ENCODE measurements around the gene OPRM1. TPM values are rescaled to one million over a fixed set of nuclear protein-coding genes. Genes with fewer than 3 reads are reported as not detected.

OPRM1 gene
- total RNA-seq, 5 donors from 2014 or later (not counting 1 experiment from before 2014, with no cell fraction given), result not detected

- POLR2A ChIA-PET, result no interaction called here
- DNase-seq, result no peak
- WGBS (ENCODE audit: insufficient coverage), result 81% methylated on average over 2 of the region's 2 CpGs
These were observed 101.7 kb downstream of the OPRM1 start for GRCh38 chr6:154140743-154141142.

GRCh38 chr6:154143753-154144152, 104.7 kb downstream of the OPRM1 start:
- Mint-ChIP-seq H3K9me3 (no peaks in the 10 kb centered on the region), H3K27ac (no peak overlapping the region), H3K4me3 (no peak overlapping the region), H3K27me3 (peaks cover 0 to 16% of the 10 kb centered on the region in 2 donors), H3K4me1 (peaks cover 0 to 6% (median 5%) of the 10 kb centered on the region in 3 donors), H3K36me3 (no peaks in the 10 kb centered on the region)
- POLR2A ChIA-PET, result no interaction called here
- no peak for DNase-seq
- no CpG with 5 or more reads among the region's 1 CpG for WGBS (ENCODE audit: insufficient coverage)
- ATAC-seq (replicated peaks in 1 of 4), result no peak
- CTCF ChIA-PET, result interaction anchor here in 1 of 2 donors (1.0 kb wide), 1 partner anchor 14 kb away, joined by 3 read pairs; no protein-coding TSS in a partner anchor
- Histone ChIP-seq H3K36me3 (ENCODE audit: control insufficient read depth in 2 of 2, extremely low read depth in 1 of 2, insufficient read depth in 1 of 2, low read length in 1 of 2) (no peaks in the 10 kb centered on the region), H3K9me3 (no peaks in the 10 kb centered on the region), H3K27ac (ENCODE audit: low read length) (no peak overlapping the region), H3K4me1 (ENCODE audit: control insufficient read depth in 1 of 2, extremely low read depth in 1 of 2, insufficient read depth in 2 of 2, low read length in 2 of 2) (no peaks in the 10 kb centered on the region), H3K27me3 (replicated peaks in 1 of 2; ENCODE audit: control insufficient read depth in 2 of 2, extremely low read depth in 1 of 2, insufficient read depth in 2 of 2, low read length in 1 of 2) (no peaks in the 10 kb centered on the region), H3K4me3 (ENCODE audit: control insufficient read depth in 1 of 2, extremely low read depth in 1 of 2, low read length in 1 of 2) (no peak overlapping the region)

More at GRCh38 chr6:154140743-154141142, 101.7 kb downstream of the OPRM1 start:
- no peaks in the 10 kb centered on the region for H3K4me1 ChIP-seq (ENCODE audit: control insufficient read depth in 1 of 2, extremely low read depth in 1 of 2, insufficient read depth in 2 of 2, low read length in 2 of 2)
- H3K36me3 ChIP-seq (ENCODE audit: control insufficient read depth in 2 of 2, extremely low read depth in 1 of 2, insufficient read depth in 1 of 2, low read length in 1 of 2), result no peaks in the 10 kb centered on the region
- Mint-ChIP-seq H3K27me3 (peaks cover 4 to 16% of the 10 kb centered on the region in 2 donors), H3K4me1 (peaks cover 0 to 6% (median 5%) of the 10 kb centered on the region in 3 donors), H3K4me3 (no peak overlapping the region), H3K27ac (no peak overlapping the region), H3K9me3 (no peaks in the 10 kb centered on the region), H3K36me3 (no peaks in the 10 kb centered on the region)
- CTCF ChIA-PET, result interaction anchor here in 1 of 2 donors (0.6 kb wide), 1 partner anchor 545 kb away, joined by 6 read pairs; no protein-coding TSS in a partner anchor
- H3K27ac ChIP-seq (ENCODE audit: low read length), result no peak overlapping the region
- ATAC-seq (replicated peaks in 1 of 4), result no peak
- H3K27me3 ChIP-seq (replicated peaks in 1 of 2; ENCODE audit: control insufficient read depth in 2 of 2, extremely low read depth in 1 of 2, insufficient read depth in 2 of 2, low read length in 1 of 2), result no peaks in the 10 kb centered on the region
- no peaks in the 10 kb centered on the region for H3K9me3 ChIP-seq
- H3K4me3 ChIP-seq (ENCODE audit: control insufficient read depth in 1 of 2, extremely low read depth in 1 of 2, low read length in 1 of 2), result no peak overlapping the region

GRCh38 chr6:154154389-154154967, 115.4 kb downstream of the OPRM1 start:
- no peak overlapping the region for H3K4me3 ChIP-seq (ENCODE audit: control insufficient read depth in 1 of 2, extremely low read depth in 1 of 2, low read length in 1 of 2)
- DNase-seq (peak in 34 of 35 experiments; percentile 29 to 89 (median 58)), ATAC-seq (replicated peaks in 1 of 4) (peak in 1 of 4 experiments; percentile 28)
- H3K4me1 ChIP-seq (ENCODE audit: control insufficient read depth in 1 of 2, extremely low read depth in 1 of 2, insufficient read depth in 2 of 2, low read length in 2 of 2), result peaks cover 22 to 29% of the 10 kb centered on the region in 2 experiments
- no peak overlapping the region for H3K4me3 Mint-ChIP-seq
- 100% methylated on average over 1 of the region's 6 CpGs for WGBS (ENCODE audit: insufficient coverage)
- POLR2A ChIA-PET, result interaction anchor here (0.6 to 0.8 kb wide), 2 partner anchors 10 to 94 kb away, joined by 3 to 4 read pairs; no protein-coding TSS in a partner anchor
- peak overlapping the region; percentile 65 to 97 for H3K27ac Mint-ChIP-seq
- peaks cover 0 to 8% of the 10 kb centered on the region in 2 donors for H3K36me3 ChIP-seq (ENCODE audit: control insufficient read depth in 2 of 2, extremely low read depth in 1 of 2, insufficient read depth in 1 of 2, low read length in 1 of 2)
- H3K27me3 Mint-ChIP-seq, result no peaks in the 10 kb centered on the region
- H3K36me3 Mint-ChIP-seq, result peaks cover 8% of the 10 kb centered on the region
- H3K27ac ChIP-seq (ENCODE audit: low read length), result peak overlapping the region; percentile 84
- no peaks in the 10 kb centered on the region for H3K9me3 ChIP-seq
- H3K9me3 Mint-ChIP-seq, result no peaks in the 10 kb centered on the region
- H3K4me1 Mint-ChIP-seq, result peaks cover 49 to 54% (median 53%) of the 10 kb centered on the region in 3 donors
- H3K27me3 ChIP-seq (replicated peaks in 1 of 2; ENCODE audit: control insufficient read depth in 2 of 2, extremely low read depth in 1 of 2, insufficient read depth in 2 of 2, low read length in 1 of 2), result no peaks in the 10 kb centered on the region
- CTCF ChIA-PET, result interaction anchor here (0.6 to 3.7 kb wide), 16 partner anchors 15 to 683 kb away, joined by 3 to 62 read pairs (median 6); no protein-coding TSS in a partner anchor

DNA sequence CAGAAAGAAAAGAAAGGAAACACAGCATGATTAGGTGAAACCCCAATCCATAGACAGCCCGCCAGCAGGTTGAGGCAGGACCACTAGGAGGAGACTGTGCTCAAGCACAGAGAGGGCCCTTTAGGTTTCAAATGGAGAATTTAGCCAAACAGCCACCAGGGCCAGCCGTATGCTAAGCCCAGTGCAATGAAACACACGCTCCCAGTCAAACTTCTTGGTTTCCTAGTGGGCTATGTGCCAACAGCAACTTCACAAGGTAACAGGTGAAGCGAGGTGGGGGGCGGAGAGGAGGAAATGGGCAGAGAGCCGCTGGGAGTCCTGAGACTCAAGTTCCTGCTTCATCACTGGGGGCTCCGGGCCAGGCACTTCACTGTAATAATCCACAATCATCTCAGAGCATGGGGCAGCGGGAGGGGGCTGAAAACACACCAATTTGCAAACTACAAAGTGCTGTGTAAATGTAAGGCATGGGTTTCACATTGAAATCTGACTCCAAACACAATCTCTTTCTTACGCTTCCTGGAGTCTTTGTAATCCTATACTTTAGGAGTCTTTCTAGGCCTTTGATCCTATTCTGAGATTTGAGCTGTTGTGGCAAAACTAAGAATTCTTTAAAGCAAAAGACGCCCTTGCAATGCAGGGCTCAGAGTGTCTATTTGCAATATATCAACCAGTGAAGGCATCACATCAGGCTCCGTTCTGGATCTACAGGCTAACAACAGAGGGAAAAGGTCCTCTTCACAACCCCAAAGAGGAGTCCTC, 117.3 kb downstream of the OPRM1 start:
- Mint-ChIP-seq H3K27ac (peak overlapping the region; percentile 95 to 97), H3K36me3 (peaks cover 20% of the 10 kb centered on the region), H3K4me3 (peak overlapping the region; percentile 69 to 80 (median 76)), H3K27me3 (no peaks in the 10 kb centered on the region), H3K4me1 (peaks cover 53 to 62% (median 60%) of the 10 kb centered on the region in 3 donors), H3K9me3 (no peaks in the 10 kb centered on the region)
- peaks cover 22 to 32% of the 10 kb centered on the region in 2 experiments for H3K4me1 ChIP-seq (ENCODE audit: control insufficient read depth in 1 of 2, extremely low read depth in 1 of 2, insufficient read depth in 2 of 2, low read length in 2 of 2)
- no peaks in the 10 kb centered on the region for H3K9me3 ChIP-seq
- ChIA-PET POLR2A (no interaction called here), CTCF (interaction anchor here (0.6 to 5.6 kb wide), 10 partner anchors 11 to 650 kb away, joined by 3 to 66 read pairs (median 6); no protein-coding TSS in a partner anchor)
- 43% methylated on average over 2 of the region's 11 CpGs for WGBS (ENCODE audit: insufficient coverage)
- H3K4me3 ChIP-seq (ENCODE audit: control insufficient read depth in 1 of 2, extremely low read depth in 1 of 2, low read length in 1 of 2), result peak overlapping the region; percentile 31 to 32
- H3K27me3 ChIP-seq (replicated peaks in 1 of 2; ENCODE audit: control insufficient read depth in 2 of 2, extremely low read depth in 1 of 2, insufficient read depth in 2 of 2, low read length in 1 of 2), result no peaks in the 10 kb centered on the region
- peak overlapping the region; percentile 84 for H3K27ac ChIP-seq (ENCODE audit: low read length)
- DNase-seq, result peak; percentile 33 to 80 (median 56)
- peaks cover 0 to 15% of the 10 kb centered on the region in 2 donors for H3K36me3 ChIP-seq (ENCODE audit: control insufficient read depth in 2 of 2, extremely low read depth in 1 of 2, insufficient read depth in 1 of 2, low read length in 1 of 2)
- peak; percentile 79 to 91 (median 84) for ATAC-seq (replicated peaks in 1 of 4)

GRCh38 chr6:154157082-154157481, 118.0 kb downstream of the OPRM1 start:
- Mint-ChIP-seq H3K4me3 (peak overlapping the region; percentile 69 to 80 (median 76)), H3K9me3 (no peaks in the 10 kb centered on the region), H3K27me3 (no peaks in the 10 kb centered on the region), H3K27ac (peak overlapping the region; percentile 95 to 97), H3K4me1 (peaks cover 53 to 62% (median 60%) of the 10 kb centered on the region in 3 donors), H3K36me3 (peaks cover 20% of the 10 kb centered on the region)
- POLR2A ChIA-PET, result interaction anchor here in 1 of 2 donors (0.6 to 1.4 kb wide), 3 partner anchors 15 to 92 kb away, joined by 3 read pairs; no protein-coding TSS in a partner anchor
- Histone ChIP-seq H3K9me3 (no peaks in the 10 kb centered on the region), H3K4me1 (ENCODE audit: control insufficient read depth in 1 of 2, extremely low read depth in 1 of 2, insufficient read depth in 2 of 2, low read length in 2 of 2) (peaks cover 22 to 36% of the 10 kb centered on the region in 2 experiments), H3K27me3 (replicated peaks in 1 of 2; ENCODE audit: control insufficient read depth in 2 of 2, extremely low read depth in 1 of 2, insufficient read depth in 2 of 2, low read length in 1 of 2) (no peaks in the 10 kb centered on the region), H3K36me3 (ENCODE audit: control insufficient read depth in 2 of 2, extremely low read depth in 1 of 2, insufficient read depth in 1 of 2, low read length in 1 of 2) (peaks cover 0 to 20% of the 10 kb centered on the region in 2 donors), H3K4me3 (ENCODE audit: control insufficient read depth in 1 of 2, extremely low read depth in 1 of 2, low read length in 1 of 2) (peak overlapping the region; percentile 31 to 36), H3K27ac (ENCODE audit: low read length) (peak overlapping the region; percentile 84)
- peak; percentile 22 to 52 (median 32) for ATAC-seq (replicated peaks in 1 of 4)
- CTCF ChIA-PET, result interaction anchor here (0.6 to 5.6 kb wide), 18 partner anchors 9 to 771 kb away, joined by 3 to 66 read pairs (median 3); no protein-coding TSS in a partner anchor
- 28% methylated on average over 3 of the region's 4 CpGs for WGBS (ENCODE audit: insufficient coverage)
- DNase-seq, result peak in 5 of 35 experiments; percentile 3 to 60 (median 17)

DNA sequence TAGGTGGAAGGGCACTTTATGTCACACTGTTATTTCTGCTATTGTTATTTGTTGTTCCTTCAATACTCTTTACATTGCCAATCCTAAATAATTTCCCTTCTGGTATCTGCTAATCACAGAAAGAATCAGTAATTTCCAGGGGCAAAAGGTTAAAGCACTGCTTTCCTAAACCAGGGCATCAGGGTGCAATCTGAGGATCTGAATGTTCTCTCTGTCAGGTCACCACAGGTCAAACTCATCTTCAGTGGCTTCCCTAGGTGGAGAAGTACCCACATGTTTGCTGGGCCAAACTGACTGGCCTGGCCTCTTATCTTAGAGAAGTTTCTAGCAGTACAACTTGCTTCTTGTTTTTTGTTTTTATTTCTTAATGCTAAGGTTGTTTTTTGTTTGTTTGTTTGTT, 118.7 kb downstream of the OPRM1 start:
- peaks cover 53 to 62% (median 60%) of the 10 kb centered on the region in 3 donors for H3K4me1 Mint-ChIP-seq
- Histone ChIP-seq H3K9me3 (no peaks in the 10 kb centered on the region), H3K36me3 (ENCODE audit: control insufficient read depth in 2 of 2, extremely low read depth in 1 of 2, insufficient read depth in 1 of 2, low read length in 1 of 2) (peaks cover 0 to 25% of the 10 kb centered on the region in 2 donors), H3K4me3 (ENCODE audit: control insufficient read depth in 1 of 2, extremely low read depth in 1 of 2, low read length in 1 of 2) (no peak overlapping the region), H3K4me1 (ENCODE audit: control insufficient read depth in 1 of 2, extremely low read depth in 1 of 2, insufficient read depth in 2 of 2, low read length in 2 of 2) (peaks cover 22 to 38% of the 10 kb centered on the region in 2 experiments), H3K27ac (ENCODE audit: low read length) (peak overlapping the region; percentile 84), H3K27me3 (replicated peaks in 1 of 2; ENCODE audit: control insufficient read depth in 2 of 2, extremely low read depth in 1 of 2, insufficient read depth in 2 of 2, low read length in 1 of 2) (no peaks in the 10 kb centered on the region)
- peak overlapping the region; percentile 95 to 97 for H3K27ac Mint-ChIP-seq
- no peak for DNase-seq
- ChIA-PET POLR2A (interaction anchor here in 1 of 2 donors (0.7 to 1.4 kb wide), 3 partner anchors 89 to 92 kb away, joined by 3 to 5 read pairs (median 3); no protein-coding TSS in a partner anchor), CTCF (interaction anchor here (0.6 to 5.6 kb wide), 16 partner anchors 8 to 770 kb away, joined by 3 to 66 read pairs (median 4); no protein-coding TSS in a partner anchor)
- H3K9me3 Mint-ChIP-seq, result no peaks in the 10 kb centered on the region
- H3K36me3 Mint-ChIP-seq, result peaks cover 20% of the 10 kb centered on the region
- H3K27me3 Mint-ChIP-seq, result no peaks in the 10 kb centered on the region
- H3K4me3 Mint-ChIP-seq, result peak overlapping the region; percentile 69 to 80 (median 76)
- ATAC-seq (replicated peaks in 1 of 4), result no peak
